ENCODE measurements around the gene LELP1. TPM values are rescaled to one million over a fixed set of nuclear protein-coding genes. Genes with fewer than 3 reads are reported as not detected.

The LELP1 gene
- total RNA-seq, 1 experiment from 2014 or later: not detected

Other genes starting within 250 kb of the LELP1 start
- gene SPRR4, start 232.8 kb upstream of the LELP1 start, total RNA-seq (2014; rRNA removed; shearing (Covaris generic)): not detected in 2 replicates
- not detected in 2 replicates for gene SPRR1A, start 219.3 kb upstream of the LELP1 start, total RNA-seq (2014; rRNA removed; shearing (Covaris generic))
- gene SPRR3, start 201.7 kb upstream of the LELP1 start, total RNA-seq (2014; rRNA removed; shearing (Covaris generic)): not detected in 2 replicates
- not detected in 2 replicates for gene SPRR1B, start 172.2 kb upstream of the LELP1 start, total RNA-seq (2014; rRNA removed; shearing (Covaris generic))
- not detected in 2 replicates for gene SPRR2D, start 162.3 kb upstream of the LELP1 start, total RNA-seq (2014; rRNA removed; shearing (Covaris generic))
- not detected in 2 replicates for gene SPRR2A, start 145.9 kb upstream of the LELP1 start, total RNA-seq (2014; rRNA removed; shearing (Covaris generic))
- gene SPRR2B, start 131.8 kb upstream of the LELP1 start, total RNA-seq (2014; rRNA removed; shearing (Covaris generic)): not detected in 2 replicates
- not detected in 2 replicates for gene SPRR2E, start 108.9 kb upstream of the LELP1 start, total RNA-seq (2014; rRNA removed; shearing (Covaris generic))
- gene SPRR2F, start 89.9 kb upstream of the LELP1 start, total RNA-seq (2014; rRNA removed; shearing (Covaris generic)): not detected in 2 replicates
- not detected in 2 replicates for gene SPRR2G, start 52.5 kb upstream of the LELP1 start, total RNA-seq (2014; rRNA removed; shearing (Covaris generic))
- gene PRR9, start 14.2 kb downstream of the LELP1 start, total RNA-seq (2014; rRNA removed; shearing (Covaris generic)): not detected in 2 replicates
- not detected in 2 replicates for gene LORICRIN, start 56.3 kb downstream of the LELP1 start, total RNA-seq (2014; rRNA removed; shearing (Covaris generic))
- gene PGLYRP3, start 109.5 kb downstream of the LELP1 start, total RNA-seq (2014; rRNA removed; shearing (Covaris generic)): not detected in 2 replicates
- gene PGLYRP4, start 145.4 kb downstream of the LELP1 start, total RNA-seq (2014; rRNA removed; shearing (Covaris generic)): not detected in 2 replicates
- gene S100A9, start 154.4 kb downstream of the LELP1 start, total RNA-seq (2014; rRNA removed; shearing (Covaris generic)): 1.1 and 14.0 TPM in 2 replicates
- not detected in 2 replicates for gene S100A12, start 172.2 kb downstream of the LELP1 start, total RNA-seq (2014; rRNA removed; shearing (Covaris generic))
- gene S100A8, start 187.6 kb downstream of the LELP1 start, total RNA-seq (2014; rRNA removed; shearing (Covaris generic)): not detected in 2 replicates
- not detected in 2 replicates for gene S100A7A, start 213.1 kb downstream of the LELP1 start, total RNA-seq (2014; rRNA removed; shearing (Covaris generic))

All from G401 (cell line).